GM21825 (cell line): ENCODE data around the gene TLE2.
"Not testable (repeated sequence)": the region's sequence is repeated elsewhere in the genome, so short reads cannot be mapped to it uniquely, and the experiment has no call there.

Experiments used
- ATAC-seq: cut with Tn5 transposase; IDR thresholded peaks from one replicate; pipeline ENCODE4 v1.9.1; 2021; ENCODE audit warnings: mild to moderate bottlenecking, moderate library complexity; ENCODE audit not compliant: unreplicated experiment

The TLE2 gene

GRCh38 chr19:3015126-3016057 lies 13.7 kb downstream of the TLE2 start:
- ATAC-seq = no peak

GRCh38 chr19:3014135-3014534 lies 14.9 kb downstream of the TLE2 start:
- ATAC-seq = no peak

- ATAC-seq = no peak
Observed at GRCh38 chr19:3013263-3013725, 15.8 kb downstream of the TLE2 start.

- ATAC-seq = no peak
Observed at GRCh38 chr19:3012621-3013262, 16.3 kb downstream of the TLE2 start.

GRCh38 chr19:3012059-3012458 lies 17.0 kb downstream of the TLE2 start:
- not testable (repeated sequence) for ATAC-seq

GRCh38 chr19:3010871-3011270 lies 18.2 kb downstream of the TLE2 start:
- no peak for ATAC-seq

- no peak for ATAC-seq
Observed at GRCh38 chr19:3008994-3009393, 20.1 kb downstream of the TLE2 start.

- no peak for ATAC-seq
Observed at GRCh38 chr19:3007975-3008374, 21.1 kb downstream of the TLE2 start.

- ATAC-seq = no peak
Observed at GRCh38 chr19:3006075-3006767, 22.9 kb downstream of the TLE2 start.

GRCh38 chr19:3005345-3005744 lies 23.7 kb downstream of the TLE2 start:
- ATAC-seq = no peak

- ATAC-seq = no peak
Observed at GRCh38 chr19:3004522-3004921, 24.6 kb downstream of the TLE2 start.

- ATAC-seq = no peak
Observed at GRCh38 chr19:3003046-3003445, 26.0 kb downstream of the TLE2 start.

GRCh38 chr19:3001235-3001800 lies 27.8 kb downstream of the TLE2 start:
- ATAC-seq = no peak

GRCh38 chr19:2998642-2999041 lies 30.4 kb downstream of the TLE2 start:
- ATAC-seq = no peak

- no peak for ATAC-seq
Observed at GRCh38 chr19:2997720-2998119, 31.4 kb downstream of the TLE2 start.

- no peak for ATAC-seq
Observed at GRCh38 chr19:2994588-2995131, 34.4 kb downstream of the TLE2 start.

- no peak for ATAC-seq
Observed at GRCh38 chr19:2993579-2993978, 35.5 kb downstream of the TLE2 start.

- ATAC-seq = no peak
Observed at GRCh38 chr19:2992958-2993357, 36.1 kb downstream of the TLE2 start.

- ATAC-seq = not testable (repeated sequence)
Observed at GRCh38 chr19:2992333-2992732, 36.7 kb downstream of the TLE2 start.

- ATAC-seq = no peak
Observed at GRCh38 chr19:2989236-2989946, 39.7 kb downstream of the TLE2 start.
